A549 (cell line): ENCODE data around the gene TF.

ENCODE experiments used
- CHD4 ChIP-seq: fragments of 200-600 bp; sonication (generic); IDR thresholded peaks from 2 replicates; pipeline ENCODE4 v1.6.1; 2016; ENCODE audit warnings: antibody characterized with exemption, mild to moderate bottlenecking, borderline replicate concordance
- CTCF ChIP-seq: fragments of >200 bp; sonication (Bioruptor Twin); formaldehyde crosslinking; IDR thresholded peaks from 3 replicates; pipeline ENCODE4 v1.5.1; 2016
- MAZ ChIP-seq: fragments of 150-350 bp; IDR thresholded peaks from 2 replicates; pipeline ENCODE4 v1.6.1; 2014; ENCODE audit warnings: antibody characterized with exemption, low read depth, low read length, borderline replicate concordance
- MYC ChIP-seq: IDR thresholded peaks from 2 replicates; pipeline ENCODE4 v1.6.1; 2012; ENCODE audit warnings: mild to moderate bottlenecking, inconsistent platforms, low read length, improper control_type of control experiment, borderline replicate concordance
- RAD21 ChIP-seq, 2 experiments: fragments of >200 bp in 1 of 2; sonication (Bioruptor Twin) in 1 of 2; formaldehyde crosslinking in 1 of 2; IDR thresholded peaks in 1 of 2; conservative IDR thresholded peaks in 1 of 2; 2 replicates in 1 of 2; 3 replicates in 1 of 2; pipeline ENCODE4 v1.6.1; 2012 to 2018; ENCODE audit warnings: inconsistent platforms in 1 of 2

- no peak for TF ChIP-seq CTCF
- TF ChIP-seq MYC, result no peak
- TF ChIP-seq MAZ, result no peak
- no peak for TF ChIP-seq CHD4
- no peak for TF ChIP-seq RAD21 (conservative IDR thresholded peaks at IDR 0.05 in 1 of 2, IDR thresholded peaks at IDR 0.05 in 1 of 2)
Measured at GRCh38 chr3:133749427-133750258, 3.5 kb downstream of the TF start.
